NCI-H2171 (cell line): ENCODE measurements around the gene WLS.

Experiments used
- DNase-seq: peaks from one replicate; lab custom pipeline; 2025; lab: John Stamatoyannopoulos, UW

The WLS gene

GRCh38 chr1:68085752-68086151 lies 146.6 kb downstream of the WLS start:
- no peak for DNase-seq

GRCh38 chr1:68083686-68084085 lies 148.6 kb downstream of the WLS start:
- no peak for DNase-seq

GRCh38 chr1:68081775-68082283 lies 150.5 kb downstream of the WLS start:
- no peak for DNase-seq

GRCh38 chr1:68078647-68079046 lies 153.7 kb downstream of the WLS start:
- DNase-seq = no peak
